NCI-H510A (cell line): ENCODE results near the gene NRXN2.

ENCODE experiments used
- DNase-seq: peaks from one replicate; lab custom pipeline; 2025; lab: John Stamatoyannopoulos, UW

The NRXN2 gene

DNA sequence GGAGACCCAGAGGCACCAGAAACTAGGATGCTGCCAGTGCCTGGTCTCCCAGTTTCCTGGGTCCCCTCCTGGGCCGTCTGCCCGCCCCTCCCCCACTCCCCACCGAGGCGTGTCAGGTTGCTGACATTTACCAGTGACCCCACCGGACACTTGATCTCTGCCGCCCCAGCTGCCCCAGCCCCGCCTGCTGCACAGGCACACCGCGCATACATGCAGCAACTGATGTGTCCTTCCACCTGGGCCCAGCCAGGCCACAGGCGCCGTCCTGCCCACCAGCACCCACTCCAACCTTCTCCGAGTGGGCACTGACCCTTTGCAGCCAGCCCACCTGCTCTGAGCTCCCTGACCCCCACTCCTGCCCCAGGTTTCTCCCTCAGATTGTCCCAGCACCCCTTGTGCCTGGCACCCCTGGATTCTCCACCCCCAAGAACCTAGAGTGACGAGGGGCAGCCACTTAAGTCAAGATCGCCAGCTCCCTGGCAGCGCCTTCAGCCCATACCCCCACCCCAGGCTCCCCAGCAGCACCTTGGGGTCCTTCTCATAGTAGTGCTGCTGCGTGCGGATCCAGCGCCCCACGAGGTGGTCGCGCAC, 36.2 kb upstream of the NRXN2 start:
- DNase-seq, result no peak

GRCh38 chr11:64758330-64759079, 35.5 kb upstream of the NRXN2 start:
- DNase-seq, result no peak

GRCh38 chr11:64757549-64758329, 34.7 kb upstream of the NRXN2 start:
- no peak for DNase-seq

DNA sequence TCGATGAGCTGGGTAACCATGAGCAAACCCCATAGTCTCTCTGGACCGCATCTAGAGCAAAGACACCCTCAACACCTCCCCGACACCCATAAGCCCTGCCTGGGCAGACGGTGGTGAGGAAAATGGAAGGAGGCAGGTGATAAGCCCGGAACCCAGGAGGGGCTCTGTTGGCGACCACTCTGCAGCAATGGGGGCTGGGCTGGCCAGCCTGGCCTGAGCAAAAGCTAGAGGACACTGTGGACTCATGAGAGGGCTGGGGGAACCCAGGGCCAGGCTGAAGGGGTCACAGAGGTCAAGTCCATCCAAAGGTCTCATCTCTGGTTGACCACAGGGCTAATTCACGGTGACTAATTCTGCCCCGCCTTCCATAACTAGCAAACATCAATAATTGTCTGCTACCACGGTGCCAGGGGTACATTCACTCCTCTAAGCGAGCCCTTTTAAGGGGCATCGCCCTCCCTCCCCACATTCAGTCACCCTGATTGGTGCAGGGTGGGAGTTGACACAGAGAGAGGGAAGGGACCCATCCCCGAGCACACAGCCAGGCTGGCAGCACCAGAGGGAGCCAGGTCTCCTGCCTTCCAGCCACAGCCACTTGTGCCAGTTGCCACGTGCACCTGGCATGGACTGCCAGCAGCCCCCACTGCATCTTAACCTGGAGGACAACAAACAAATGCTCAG, 32.8 kb upstream of the NRXN2 start:
- DNase-seq, result no peak

DNA sequence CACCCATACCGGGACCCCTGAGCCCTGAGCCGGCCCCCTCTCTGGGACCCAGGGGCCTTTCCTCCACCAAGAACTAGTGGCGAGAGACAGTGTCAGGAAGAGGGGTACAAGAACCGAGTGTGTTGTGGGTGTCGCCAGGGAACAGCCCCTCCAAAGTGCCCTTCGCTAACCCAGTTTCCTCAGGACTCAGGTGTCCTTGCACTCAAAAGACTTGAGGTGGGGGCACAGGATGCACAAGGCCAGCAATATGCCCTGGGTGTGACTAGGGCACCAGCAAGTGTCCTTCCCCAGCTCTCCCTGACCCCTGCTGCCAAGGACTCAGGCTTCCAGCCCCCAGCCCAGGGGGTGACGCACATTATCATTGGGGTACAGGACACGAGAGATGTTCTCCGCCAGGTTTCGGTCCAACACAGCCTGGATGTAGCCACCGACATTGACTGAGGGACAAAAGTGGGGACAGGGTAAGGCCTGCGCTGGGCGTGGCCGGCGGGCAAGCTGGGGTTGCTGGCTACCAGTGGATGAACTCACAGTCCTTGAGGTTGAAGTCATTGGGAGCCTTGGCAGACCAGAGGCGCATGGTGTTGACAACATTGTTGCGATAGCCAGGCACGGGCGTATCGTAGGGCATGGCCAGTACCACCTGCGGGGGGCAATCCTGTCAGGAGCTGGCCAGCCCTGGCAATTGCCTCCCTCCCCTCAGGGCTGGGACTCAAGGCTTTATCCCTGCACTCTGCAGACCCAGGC, 32.1 kb upstream of the NRXN2 start:
- DNase-seq, result no peak

DNA sequence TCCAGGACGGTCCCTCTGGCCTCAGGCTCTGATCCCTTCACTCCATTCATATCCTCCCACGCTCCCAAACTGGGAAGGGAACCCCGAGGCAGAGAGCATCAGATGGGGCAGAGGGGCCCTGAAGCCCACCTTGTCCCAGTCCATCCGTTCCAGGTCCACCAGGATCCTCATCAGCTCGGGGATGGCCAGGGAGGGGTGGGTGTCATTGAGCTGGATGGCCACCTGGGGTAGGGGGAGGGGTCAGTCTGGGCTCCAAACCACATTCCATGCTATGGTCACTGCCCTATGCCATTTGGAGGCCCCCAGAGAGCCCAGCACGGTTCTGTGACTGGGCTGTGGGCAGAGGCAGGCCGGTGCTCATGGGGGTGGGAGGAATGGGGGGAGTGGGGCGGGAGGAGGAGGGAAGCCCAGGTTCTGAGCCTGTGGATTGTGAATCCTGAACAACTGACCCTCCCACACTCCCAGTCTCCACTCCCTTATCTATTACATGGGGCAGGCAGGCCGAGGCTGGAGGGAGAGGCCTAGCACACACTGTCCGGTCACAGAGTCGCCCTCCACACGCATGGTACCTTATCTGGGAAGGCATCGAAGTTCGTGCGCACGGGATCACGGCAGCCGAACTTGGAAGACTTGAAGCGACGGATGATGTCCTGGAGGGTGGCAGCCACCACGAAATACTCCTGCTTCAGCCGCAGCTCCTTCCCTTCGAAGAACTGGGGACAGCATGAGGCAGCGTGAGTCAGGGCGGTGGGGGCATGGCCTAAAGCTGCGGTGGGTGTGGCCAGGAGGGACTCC, 31.3 kb upstream of the NRXN2 start:
- no peak for DNase-seq

DNA sequence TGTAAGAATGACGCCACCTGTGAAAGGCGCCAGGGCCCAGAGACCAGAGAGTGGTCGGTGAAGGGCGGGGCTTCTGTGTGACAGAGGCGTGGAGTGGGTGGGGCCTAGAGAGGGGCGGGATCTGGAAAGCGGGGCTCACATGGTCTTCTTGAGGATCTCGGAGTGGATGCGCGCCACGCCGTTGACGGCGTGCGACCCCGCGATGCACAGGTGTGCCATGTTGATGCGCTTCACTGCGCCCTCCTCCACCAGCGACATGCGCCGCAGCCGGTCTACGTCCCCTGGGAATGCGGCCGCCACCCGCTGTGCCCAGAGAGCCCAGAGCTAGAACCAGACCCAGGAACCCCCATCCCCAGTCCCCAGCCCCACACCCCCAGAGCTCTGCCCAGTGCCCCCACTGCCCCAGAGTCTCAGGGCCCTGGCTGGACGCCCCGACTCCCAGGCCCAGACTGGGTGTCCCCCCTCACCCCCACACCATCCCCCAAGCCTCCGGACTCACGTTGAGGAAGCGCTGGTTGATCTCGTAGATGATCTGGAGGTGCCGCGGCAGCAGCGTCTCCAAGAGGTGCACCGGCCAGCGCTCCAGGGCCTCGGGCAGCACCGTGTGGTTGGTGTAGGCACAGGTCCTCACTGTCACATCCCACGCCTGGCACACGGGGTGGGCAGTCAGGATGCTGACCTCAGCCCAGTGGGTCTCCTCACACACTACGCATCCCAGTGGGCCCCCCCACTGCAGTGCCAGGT, 30.6 kb upstream of the NRXN2 start:
- no peak for DNase-seq

DNA sequence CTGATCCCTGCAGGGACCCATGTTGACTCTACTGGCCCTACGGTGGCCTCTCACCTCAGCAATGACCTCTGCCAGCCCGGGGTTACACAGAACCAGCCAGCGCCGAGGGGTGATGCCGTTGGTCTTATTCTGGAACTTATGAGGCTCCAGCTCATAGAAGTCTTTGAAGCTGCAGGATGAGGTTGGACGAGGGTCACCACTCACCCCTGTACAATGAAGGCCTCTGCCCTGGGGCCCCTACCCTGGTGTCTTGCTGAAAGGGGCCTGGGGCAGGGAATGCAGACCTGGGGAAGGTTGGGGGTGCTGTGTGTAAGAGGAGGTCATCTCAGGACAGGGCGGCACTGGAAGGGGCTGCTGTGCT, 30.0 kb upstream of the NRXN2 start:
- DNase-seq, result no peak

DNA sequence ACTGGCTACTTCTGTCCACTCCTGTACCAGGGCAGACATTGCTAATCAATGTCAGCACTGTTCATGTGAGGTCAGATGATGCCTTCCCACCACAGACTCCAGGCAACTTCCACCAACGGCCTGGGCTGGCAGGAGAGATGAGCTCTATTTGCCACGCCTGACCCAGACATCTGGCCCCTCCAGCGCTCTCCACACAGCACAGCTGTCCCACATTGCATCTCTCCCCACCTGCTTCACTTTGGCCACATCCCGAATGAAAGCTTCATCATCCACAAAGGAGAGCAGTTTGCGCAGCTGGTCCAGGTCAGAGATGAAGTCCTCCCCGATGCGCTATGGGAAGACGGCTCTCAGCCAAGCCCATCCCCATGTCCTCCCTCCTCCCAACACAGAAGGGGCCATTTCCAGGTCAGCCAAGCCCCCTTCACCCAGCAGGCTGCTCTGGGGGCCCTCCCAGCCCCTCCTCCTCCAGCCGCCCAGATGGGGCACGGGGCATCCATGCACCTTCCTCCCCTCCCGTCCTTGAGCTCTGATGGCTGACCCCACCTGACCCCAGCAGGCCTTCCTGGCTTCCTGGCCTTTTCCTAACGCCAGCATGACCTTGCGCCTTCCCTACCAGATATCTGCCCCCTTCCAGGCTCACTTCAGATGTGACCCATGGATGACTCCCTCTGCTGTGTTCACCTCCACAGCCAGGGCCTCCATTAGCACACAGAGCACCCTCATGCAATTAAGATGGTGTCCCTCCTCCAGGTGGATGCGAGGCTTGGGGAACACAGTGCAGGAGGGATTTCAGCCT, 29.4 kb upstream of the NRXN2 start:
- no peak for DNase-seq

DNA sequence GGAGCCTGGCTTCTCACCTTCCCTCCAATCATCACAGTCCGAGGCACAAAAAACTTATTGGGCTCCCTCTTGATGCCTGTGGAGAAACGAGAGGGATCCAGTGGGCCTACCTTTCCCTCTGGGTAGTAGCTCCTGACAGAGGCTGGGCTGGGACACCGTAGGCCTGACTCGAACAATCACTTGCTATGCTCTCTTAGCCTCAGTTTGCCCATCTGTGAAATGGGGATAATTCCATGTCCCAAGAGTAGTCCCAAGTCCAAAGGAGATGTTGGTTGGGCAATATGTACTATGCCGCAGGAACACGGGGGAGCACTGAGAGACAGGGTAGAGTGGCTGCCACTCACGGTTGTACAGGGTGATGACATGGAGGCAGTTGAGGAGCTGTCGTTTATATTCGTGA, 28.6 kb upstream of the NRXN2 start:
- no peak for DNase-seq

DNA sequence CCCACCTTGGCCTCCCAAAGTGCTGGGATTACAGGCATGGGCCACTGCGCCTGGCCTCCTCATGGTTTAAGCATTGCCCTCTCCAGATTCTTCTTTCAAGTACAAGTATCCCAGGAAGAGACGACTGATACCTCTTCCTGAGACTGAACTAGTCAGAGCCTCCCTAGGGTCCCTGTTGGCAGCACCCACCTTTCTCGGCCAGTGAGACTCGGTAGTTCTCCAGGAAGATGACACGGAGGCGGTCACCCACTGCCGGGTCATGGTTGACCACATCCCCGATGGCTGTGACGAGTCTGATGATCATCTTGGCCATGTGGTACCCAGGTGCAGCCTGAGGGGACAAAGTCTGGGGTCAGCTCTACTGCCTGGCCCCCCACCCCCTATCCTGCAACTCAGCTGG, 28.1 kb upstream of the NRXN2 start:
- DNase-seq, result no peak

DNA sequence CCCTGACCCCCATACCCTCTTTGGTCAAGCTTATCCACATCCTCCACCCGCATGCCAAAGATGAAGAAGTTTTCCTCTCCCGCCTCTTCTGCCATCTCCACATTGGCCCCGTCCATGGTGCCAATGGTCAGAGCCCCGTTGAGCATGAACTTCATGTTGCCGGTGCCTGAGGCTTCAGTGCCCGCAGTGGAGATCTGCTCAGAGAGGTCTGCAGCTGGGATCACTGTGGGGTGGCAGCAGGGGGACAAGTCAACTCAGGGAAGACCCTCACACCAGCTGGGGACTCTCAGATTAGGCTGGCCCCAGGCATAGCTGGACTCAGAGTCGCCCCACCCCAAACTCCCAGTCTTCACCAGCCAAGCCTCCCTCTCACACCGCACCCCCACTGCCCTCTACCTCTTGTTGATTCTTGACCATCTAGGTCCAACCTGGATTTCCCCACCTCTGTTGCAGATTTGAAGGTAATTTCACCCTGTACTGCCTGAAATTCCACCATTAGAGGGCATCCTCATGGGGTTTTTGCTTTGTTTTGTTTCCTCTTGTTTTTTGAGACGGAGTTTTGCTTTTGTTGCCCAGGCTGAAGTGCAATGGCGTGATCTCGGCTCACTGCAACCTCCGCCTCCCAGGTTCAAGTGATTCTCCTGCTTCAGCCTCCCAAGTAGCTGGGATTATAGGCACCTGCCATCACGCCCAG, 27.5 kb upstream of the NRXN2 start:
- no peak for DNase-seq

GRCh38 chr11:64747961-64748665, 25.1 kb upstream of the NRXN2 start:
- no peak for DNase-seq

GRCh38 chr11:64746486-64746885, 23.5 kb upstream of the NRXN2 start:
- DNase-seq, result no peak

- DNase-seq, result no peak
These were observed 22.7 kb upstream of the NRXN2 start for GRCh38 chr11:64745521-64746328.

DNA sequence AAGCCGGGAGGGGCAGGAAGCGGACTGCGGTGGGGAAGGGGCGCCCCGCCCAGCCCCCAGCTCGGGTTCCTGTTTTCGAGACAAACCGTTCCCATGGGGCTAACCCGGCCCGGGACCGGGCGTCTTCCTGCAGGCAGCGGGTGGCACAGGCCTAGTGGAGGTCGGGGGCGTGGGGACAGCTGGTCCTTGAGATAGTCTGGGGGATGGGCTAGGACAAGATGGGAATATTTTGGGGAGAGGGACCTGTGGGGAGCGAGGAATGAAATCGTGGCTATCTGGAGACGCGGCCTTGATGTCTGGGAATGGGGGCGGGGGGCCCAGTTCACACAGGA, 22.2 kb upstream of the NRXN2 start:
- no peak for DNase-seq

GRCh38 chr11:64744544-64745188, 21.7 kb upstream of the NRXN2 start:
- DNase-seq, result no peak
